ENCODE data around the gene MPEG1. TPM values are rescaled to one million over a fixed set of nuclear protein-coding genes. Genes with fewer than 3 reads are reported as not detected.

MPEG1 gene
- total RNA-seq, 1 donor from 2014 or later: not detected

DNA sequence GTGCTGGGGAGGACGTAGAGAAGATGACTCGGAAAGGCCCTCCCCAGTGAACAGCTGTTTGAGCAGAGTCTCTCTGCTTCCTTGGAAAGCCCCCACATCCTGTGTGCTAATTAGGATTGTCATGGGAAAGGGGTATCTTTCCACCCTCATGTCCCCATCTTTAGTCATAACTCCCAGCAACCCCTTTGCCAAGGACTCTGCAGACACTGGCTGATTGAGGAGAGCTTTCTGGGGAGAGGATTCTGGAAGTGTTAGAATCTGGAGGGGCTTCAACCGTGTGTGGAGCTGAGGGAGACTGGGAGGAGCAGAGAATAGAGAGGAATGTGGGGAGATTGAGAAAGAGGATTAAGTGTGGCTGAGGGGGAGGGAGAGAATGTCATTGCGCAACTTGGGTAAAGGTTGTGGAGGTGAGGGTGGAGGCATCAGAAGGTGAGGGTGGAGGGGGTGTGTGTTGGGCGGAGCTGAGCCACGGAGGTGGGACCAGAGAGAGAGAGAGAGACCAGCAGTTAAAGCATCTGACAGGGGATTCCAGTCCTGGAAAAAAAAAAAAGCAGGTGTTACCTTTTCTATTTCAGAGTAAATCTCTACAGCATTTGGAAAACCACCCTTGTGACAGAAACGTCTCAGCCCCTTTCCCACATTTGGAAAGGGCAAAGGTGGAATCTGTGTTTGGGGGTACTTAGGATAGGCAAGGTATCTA, 38.6 kb downstream of the MPEG1 start:
- Mint-ChIP-seq H3K36me3 (ENCODE audit: unreplicated experiment) (no peaks in the 10 kb centered on the region), H3K4me3 (ENCODE audit: unreplicated experiment) (peak overlapping the region; percentile 91), H3K4me1 (ENCODE audit: low read depth, unreplicated experiment) (peaks cover 4% of the 10 kb centered on the region), H3K27me3 (ENCODE audit: unreplicated experiment) (peaks cover 5% of the 10 kb centered on the region), H3K9me3 (ENCODE audit: unreplicated experiment) (peaks cover 8% of the 10 kb centered on the region), H3K27ac (ENCODE audit: unreplicated experiment) (no peak overlapping the region)
- TF ChIP-seq, protein P1, sequence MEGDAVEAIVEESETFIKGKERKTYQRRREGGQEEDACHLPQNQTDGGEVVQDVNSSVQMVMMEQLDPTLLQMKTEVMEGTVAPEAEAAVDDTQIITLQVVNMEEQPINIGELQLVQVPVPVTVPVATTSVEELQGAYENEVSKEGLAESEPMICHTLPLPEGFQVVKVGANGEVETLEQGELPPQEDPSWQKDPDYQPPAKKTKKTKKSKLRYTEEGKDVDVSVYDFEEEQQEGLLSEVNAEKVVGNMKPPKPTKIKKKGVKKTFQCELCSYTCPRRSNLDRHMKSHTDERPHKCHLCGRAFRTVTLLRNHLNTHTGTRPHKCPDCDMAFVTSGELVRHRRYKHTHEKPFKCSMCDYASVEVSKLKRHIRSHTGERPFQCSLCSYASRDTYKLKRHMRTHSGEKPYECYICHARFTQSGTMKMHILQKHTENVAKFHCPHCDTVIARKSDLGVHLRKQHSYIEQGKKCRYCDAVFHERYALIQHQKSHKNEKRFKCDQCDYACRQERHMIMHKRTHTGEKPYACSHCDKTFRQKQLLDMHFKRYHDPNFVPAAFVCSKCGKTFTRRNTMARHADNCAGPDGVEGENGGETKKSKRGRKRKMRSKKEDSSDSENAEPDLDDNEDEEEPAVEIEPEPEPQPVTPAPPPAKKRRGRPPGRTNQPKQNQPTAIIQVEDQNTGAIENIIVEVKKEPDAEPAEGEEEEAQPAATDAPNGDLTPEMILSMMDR (IDR thresholded peaks at IDR 0.05; ENCODE audit: partially characterized antibody, unreplicated experiment): no peak
- DNase-seq: no peak

DNA sequence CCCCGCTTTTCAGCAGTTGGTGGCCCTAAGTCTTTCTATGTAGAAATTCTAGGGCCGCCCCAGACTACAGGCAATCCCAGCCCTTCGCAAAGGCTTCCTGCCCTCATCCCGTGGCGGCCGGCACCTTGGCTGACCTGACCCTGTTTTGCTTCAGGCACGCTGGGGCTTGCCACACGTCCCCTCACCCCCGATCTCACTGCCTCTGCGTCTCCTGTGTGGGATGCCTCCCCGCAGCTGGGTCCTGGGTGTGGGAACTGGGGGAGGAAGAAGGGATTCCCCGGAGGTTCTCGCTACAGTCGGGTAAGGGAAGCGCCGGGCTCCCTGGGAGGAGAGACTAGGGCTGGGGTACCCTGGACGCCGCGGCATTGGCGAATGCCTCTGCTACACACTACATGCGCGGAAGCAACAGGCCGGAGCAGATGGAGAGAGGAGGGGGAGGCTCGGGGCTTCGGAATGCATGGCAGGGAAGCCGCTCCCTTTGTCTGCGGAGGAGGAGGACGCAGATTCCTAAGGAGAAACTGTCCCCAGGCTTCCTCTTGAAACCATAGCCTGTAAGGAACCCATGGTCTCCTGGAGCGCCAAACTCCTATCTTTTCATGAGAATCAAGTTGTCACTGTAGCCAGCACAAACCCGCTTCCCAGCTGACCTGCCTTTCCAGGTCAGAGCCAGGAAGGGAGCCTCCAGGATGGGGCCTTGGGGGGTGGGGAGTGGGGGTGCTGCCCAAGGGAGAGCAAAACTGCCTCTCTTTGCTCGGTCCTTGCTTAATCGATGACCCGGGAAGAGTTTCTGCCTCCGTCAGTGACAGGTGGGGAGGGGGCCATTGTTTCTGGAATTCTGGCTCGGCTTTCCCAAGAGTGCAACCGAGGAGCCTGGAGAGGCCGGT, 39.4 kb downstream of the MPEG1 start:
- Mint-ChIP-seq H3K9me3 (ENCODE audit: unreplicated experiment) (peaks cover 8% of the 10 kb centered on the region), H3K36me3 (ENCODE audit: unreplicated experiment) (no peaks in the 10 kb centered on the region), H3K27me3 (ENCODE audit: unreplicated experiment) (peaks cover 5% of the 10 kb centered on the region), H3K4me1 (ENCODE audit: low read depth, unreplicated experiment) (peaks cover 4% of the 10 kb centered on the region), H3K4me3 (ENCODE audit: unreplicated experiment) (peak overlapping the region; percentile 91), H3K27ac (ENCODE audit: unreplicated experiment) (peak overlapping the region; percentile 45)
- DNase-seq: peak; percentile 70
- TF ChIP-seq, protein P1 (IDR thresholded peaks at IDR 0.05; ENCODE audit: partially characterized antibody, unreplicated experiment): no peak

DNA sequence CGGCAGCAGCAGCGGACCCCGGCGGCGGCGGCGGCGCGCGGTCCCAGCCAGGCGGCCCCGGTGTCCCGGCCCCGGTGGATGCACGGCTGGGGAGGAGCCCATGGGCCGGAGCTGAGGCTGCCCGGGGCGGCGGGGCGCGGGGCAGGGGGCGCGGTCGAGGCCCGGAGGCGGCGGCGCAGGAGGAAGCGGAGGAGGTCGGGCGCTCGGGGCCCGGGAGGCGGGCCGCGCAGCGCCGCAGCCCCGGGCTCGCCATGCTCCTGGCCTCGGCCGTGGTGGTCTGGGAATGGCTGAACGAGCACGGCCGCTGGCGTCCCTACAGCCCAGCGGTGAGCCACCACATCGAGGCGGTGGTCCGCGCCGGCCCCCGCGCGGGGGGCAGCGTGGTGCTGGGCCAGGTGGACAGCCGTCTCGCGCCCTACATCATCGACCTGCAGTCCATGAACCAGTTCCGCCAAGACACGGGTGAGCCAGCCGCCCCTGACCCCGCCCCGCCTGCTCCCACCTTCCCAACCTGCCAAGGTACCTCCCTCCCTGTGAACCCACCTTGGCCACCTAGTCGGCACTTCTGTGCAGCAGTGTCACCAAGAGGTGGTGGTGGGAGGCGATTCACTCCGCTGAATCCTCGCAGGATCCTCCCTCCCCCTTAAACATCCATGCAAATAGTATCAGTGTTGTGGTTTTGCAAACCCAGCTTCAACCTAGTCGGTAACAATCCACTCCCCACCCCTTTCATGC, 40.2 kb downstream of the MPEG1 start:
- Mint-ChIP-seq H3K4me1 (ENCODE audit: low read depth, unreplicated experiment) (peaks cover 4% of the 10 kb centered on the region), H3K36me3 (ENCODE audit: unreplicated experiment) (no peaks in the 10 kb centered on the region), H3K27me3 (ENCODE audit: unreplicated experiment) (peaks cover 5% of the 10 kb centered on the region), H3K27ac (ENCODE audit: unreplicated experiment) (no peak overlapping the region), H3K4me3 (ENCODE audit: unreplicated experiment) (peak overlapping the region; percentile 91), H3K9me3 (ENCODE audit: unreplicated experiment) (peaks cover 8% of the 10 kb centered on the region)
- peak; percentile 48 for DNase-seq
- TF ChIP-seq, protein P1 (IDR thresholded peaks at IDR 0.05; ENCODE audit: partially characterized antibody, unreplicated experiment): no peak

DNA sequence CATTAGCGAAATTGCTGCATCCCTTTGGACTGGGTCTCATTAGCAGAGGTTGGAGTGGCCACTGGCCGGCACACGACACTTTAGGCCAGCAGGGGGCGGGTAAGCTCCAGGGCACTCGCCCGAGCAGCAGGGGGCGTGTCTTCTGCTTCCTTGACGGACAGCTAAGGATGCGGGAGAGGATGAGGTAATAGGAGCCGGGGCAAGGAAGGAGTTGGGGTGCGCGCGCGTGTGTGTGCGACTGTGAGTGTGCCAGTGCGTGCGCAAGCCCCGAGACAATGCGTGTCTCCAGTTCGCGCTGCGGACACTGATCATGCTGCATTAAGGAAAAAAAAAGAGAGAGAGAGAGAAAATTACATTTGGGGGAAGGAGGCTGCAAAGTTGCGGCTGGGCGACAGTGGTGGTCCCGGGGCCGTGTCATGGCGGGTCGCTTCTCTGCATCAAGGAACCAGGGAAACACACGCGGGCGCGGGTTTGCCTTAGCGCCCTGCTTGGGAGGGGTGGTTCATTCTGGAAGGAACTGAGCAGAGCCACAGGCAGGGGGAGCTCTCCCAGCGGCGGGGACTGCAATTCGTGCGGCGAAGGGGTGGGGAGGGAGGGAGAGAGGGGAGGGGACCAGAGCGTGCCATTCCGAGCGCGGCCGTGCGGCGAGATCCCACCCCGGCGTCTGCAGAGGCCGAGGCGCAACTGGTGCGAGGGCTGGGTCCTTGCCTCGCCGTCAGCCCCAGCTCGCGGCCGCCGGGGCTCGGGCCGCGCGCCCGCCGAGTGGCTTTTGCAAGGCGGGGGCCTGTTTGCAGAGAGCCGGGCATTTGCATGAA, 41.0 kb downstream of the MPEG1 start, which contains the start of gene DTX4:
DTX4 (plus strand) TSS at position 625 of the 815 bp plus-strand sequence. CDS start 464 bp downstream, outside the sequence.
- peak; percentile 97 for DNase-seq
- peak within 1 kb of the TSS; percentile 91 for H3K4me3 Mint-ChIP-seq (ENCODE audit: unreplicated experiment)
- no peak within 1 kb of the TSS for H3K27ac Mint-ChIP-seq (ENCODE audit: unreplicated experiment)
- peaks cover 8% of the 10 kb centered on the region for H3K9me3 Mint-ChIP-seq (ENCODE audit: unreplicated experiment)
- H3K27me3 Mint-ChIP-seq (ENCODE audit: unreplicated experiment): peaks cover 5% of the 10 kb centered on the region
- TF ChIP-seq, protein P1 (IDR thresholded peaks at IDR 0.05; ENCODE audit: partially characterized antibody, unreplicated experiment): peak; percentile 91
- no peaks in the 10 kb centered on the region for H3K36me3 Mint-ChIP-seq (ENCODE audit: unreplicated experiment)
- peaks cover 4% of the 10 kb centered on the region for H3K4me1 Mint-ChIP-seq (ENCODE audit: low read depth, unreplicated experiment)

Measured in glutamatergic neuron (in vitro differentiated cells).